Epithelial cell of umbilical artery (primary cell): ENCODE results near the gene KIF14. TPM values are rescaled to one million over a fixed set of nuclear protein-coding genes. Genes with fewer than 3 reads are reported as not detected.

Experiments
- total RNA-seq: library from RNA; depleted of rRNA; stranded (reverse); fragments of >200 nt; gene quantifications from 2 replicates; pipeline ENCODE4 v1.2.3, GENCODE V29; 2014

The KIF14 gene
- 8.8 and 10.9 TPM in 2 replicates for total RNA-seq

GRCh38 chr1:200620273-200621131 lies at the start of gene KIF14:
Gene KIF14, minus strand, starts transcription at chr1:200620751. Its CDS starts 2,028 bp downstream, at chr1:200618723.

GRCh38 chr1:200669314-200670241 lies 49.0 kb upstream of the KIF14 start, which contains the start of gene DDX59:
Gene DDX59, minus strand, starts transcription at chr1:200669907. Its CDS starts 3,167 bp downstream, at chr1:200666740.

Other genes with a start within 250 kb of the KIF14 start
- 19.5 and 21.1 TPM in 2 replicates for gene ZNF281, start 210.7 kb downstream of the KIF14 start, total RNA-seq
- gene DDX59, start 49.2 kb upstream of the KIF14 start, total RNA-seq: 8.1 and 11.1 TPM in 2 replicates
- 20.1 and 28.6 TPM in 2 replicates for gene CAMSAP2, start 118.1 kb upstream of the KIF14 start, total RNA-seq